ENCODE results near the gene ADAD1. TPM values are rescaled to one million over a fixed set of nuclear protein-coding genes. Genes with fewer than 3 reads are reported as not detected.

Gene ADAD1
- total and polyA plus RNA-seq, 12 donors, result not detected

DNA sequence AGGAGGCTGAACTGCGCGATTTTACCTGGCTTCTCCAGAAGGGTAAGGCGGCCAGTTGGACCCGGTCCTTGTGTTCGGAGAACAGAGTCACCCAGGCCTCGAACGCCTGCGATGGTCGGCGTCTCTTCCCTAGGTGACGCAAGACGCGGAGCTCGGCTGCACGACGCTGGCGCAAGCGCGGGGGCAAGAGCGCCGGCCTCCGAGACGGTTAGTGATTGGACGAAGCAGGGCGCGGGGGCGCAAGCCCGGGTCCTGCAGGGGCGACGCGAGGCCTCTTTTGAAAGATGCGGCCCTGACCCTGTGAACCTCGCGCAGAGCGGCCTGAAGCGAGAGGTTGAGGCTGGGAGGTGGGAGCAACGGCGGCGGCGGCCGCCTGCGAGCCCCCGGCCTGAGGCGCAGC, 428 bp downstream of the ADAD1 start:
- no peak for DNase-seq
- Histone ChIP-seq H3K4me3 (no peak overlapping the region), H3K36me3 (replicated peaks in 1 of 2) (no peaks in the 10 kb centered on the region), H3K9me3 (replicated peaks in 1 of 3) (no peaks in the 10 kb centered on the region), H3K27ac (no peak overlapping the region), H3K4me1 (replicated peaks in 1 of 2) (no peaks in the 10 kb centered on the region), H3K27me3 (no peaks in the 10 kb centered on the region)
- WGBS, 4 donors, result 95 to 97% (median 96%) methylated on average over 41 to 44 of the region's 44 CpGs
- TF ChIP-seq POLR2A (IDR thresholded peaks at IDR 0.05), result no peak
- TF ChIP-seq, protein P1, sequence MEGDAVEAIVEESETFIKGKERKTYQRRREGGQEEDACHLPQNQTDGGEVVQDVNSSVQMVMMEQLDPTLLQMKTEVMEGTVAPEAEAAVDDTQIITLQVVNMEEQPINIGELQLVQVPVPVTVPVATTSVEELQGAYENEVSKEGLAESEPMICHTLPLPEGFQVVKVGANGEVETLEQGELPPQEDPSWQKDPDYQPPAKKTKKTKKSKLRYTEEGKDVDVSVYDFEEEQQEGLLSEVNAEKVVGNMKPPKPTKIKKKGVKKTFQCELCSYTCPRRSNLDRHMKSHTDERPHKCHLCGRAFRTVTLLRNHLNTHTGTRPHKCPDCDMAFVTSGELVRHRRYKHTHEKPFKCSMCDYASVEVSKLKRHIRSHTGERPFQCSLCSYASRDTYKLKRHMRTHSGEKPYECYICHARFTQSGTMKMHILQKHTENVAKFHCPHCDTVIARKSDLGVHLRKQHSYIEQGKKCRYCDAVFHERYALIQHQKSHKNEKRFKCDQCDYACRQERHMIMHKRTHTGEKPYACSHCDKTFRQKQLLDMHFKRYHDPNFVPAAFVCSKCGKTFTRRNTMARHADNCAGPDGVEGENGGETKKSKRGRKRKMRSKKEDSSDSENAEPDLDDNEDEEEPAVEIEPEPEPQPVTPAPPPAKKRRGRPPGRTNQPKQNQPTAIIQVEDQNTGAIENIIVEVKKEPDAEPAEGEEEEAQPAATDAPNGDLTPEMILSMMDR (IDR thresholded peaks at IDR 0.05), result no peak
- intact Hi-C loops (cut with DNase I), result no loop called here

DNA sequence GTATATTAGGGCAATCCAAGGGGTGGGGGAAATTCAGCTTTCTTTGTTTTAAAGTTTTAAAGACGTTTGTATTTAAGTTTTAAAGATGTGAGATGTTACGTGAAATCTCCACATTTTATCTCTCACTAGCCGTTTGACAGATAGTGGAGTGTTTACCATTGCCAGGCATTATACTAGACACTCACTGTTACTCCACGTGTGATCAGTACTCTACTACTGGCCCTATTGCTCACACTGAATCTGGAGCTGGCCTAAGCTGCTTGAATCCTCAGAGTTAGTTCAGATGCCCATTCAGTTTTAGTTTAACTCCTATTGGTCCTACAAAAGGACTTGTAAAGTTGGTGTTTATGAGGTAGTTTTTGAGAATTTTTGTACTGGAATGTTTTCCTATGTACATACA, 4.5 kb downstream of the ADAD1 start:
- WGBS, 4 donors, result 66 to 76% (median 70%) methylated on average over 4 of the region's 4 CpGs
- no peaks in the 10 kb centered on the region for H3K27me3 ChIP-seq
- no peaks in the 10 kb centered on the region for H3K4me1 ChIP-seq (replicated peaks in 1 of 2)
- H3K4me3 ChIP-seq, result no peak overlapping the region
- intact Hi-C loops (cut with DNase I), result no loop called here
- no peaks in the 10 kb centered on the region for H3K9me3 ChIP-seq (replicated peaks in 1 of 3)
- no peak overlapping the region for H3K27ac ChIP-seq
- no peak for TF ChIP-seq POLR2A (IDR thresholded peaks at IDR 0.05)
- TF ChIP-seq, protein P1 (IDR thresholded peaks at IDR 0.05), result no peak
- no peak for DNase-seq
- no peaks in the 10 kb centered on the region for H3K36me3 ChIP-seq (replicated peaks in 1 of 2)

DNA sequence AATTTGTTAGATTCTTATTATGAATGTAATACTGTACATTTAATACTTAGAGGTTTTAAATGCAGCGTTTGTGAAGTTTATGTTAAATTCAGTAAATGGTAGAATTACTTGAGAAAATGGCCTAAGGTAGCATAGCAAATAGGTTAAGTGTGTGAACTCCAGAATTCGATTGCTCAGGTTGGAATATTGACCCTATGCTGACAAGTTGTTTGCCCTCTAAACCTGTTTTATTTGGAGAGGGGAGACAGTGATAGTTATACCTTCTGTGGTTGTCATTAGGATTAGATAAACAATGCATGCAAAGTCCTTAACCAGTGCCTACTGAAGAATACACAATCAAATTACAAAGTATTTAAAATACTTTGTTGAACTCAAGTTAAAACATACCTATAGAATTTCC, 5.4 kb downstream of the ADAD1 start:
- H3K9me3 ChIP-seq (replicated peaks in 1 of 3), result no peaks in the 10 kb centered on the region
- 63 to 72% (median 69%) methylated on average over 2 of the region's 2 CpGs for WGBS, 4 donors
- no peaks in the 10 kb centered on the region for H3K27me3 ChIP-seq
- TF ChIP-seq, protein P1 (IDR thresholded peaks at IDR 0.05), result no peak
- TF ChIP-seq POLR2A (IDR thresholded peaks at IDR 0.05), result no peak
- no peak overlapping the region for H3K27ac ChIP-seq
- no peak for DNase-seq
- no peaks in the 10 kb centered on the region for H3K36me3 ChIP-seq (replicated peaks in 1 of 2)
- H3K4me1 ChIP-seq (replicated peaks in 1 of 2), result no peaks in the 10 kb centered on the region
- H3K4me3 ChIP-seq, result no peak overlapping the region
- intact Hi-C loops (cut with DNase I), result no loop called here

DNA sequence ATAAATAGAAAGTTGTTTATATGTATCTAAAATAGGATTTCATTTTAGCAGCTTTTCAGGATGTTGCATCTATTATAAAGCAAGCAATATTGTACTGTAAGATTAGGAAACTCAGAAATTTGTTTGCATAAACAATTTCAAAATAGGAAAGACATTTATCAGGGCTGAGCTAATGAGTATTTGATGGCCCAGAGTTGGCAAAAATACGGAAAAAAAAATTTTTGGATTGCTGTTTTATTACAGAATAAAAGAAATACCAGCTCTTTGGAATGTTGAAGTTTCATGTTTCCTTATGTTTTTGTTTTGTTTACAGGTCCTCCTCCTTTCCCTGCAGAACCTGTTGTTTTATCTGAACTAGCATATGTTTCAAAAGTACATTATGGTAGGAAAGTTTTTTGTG, 14.5 kb downstream of the ADAD1 start:
- Histone ChIP-seq H3K4me1 (replicated peaks in 1 of 2) (no peaks in the 10 kb centered on the region), H3K9me3 (replicated peaks in 1 of 3) (no peaks in the 10 kb centered on the region), H3K36me3 (replicated peaks in 1 of 2) (no peaks in the 10 kb centered on the region), H3K27ac (no peak overlapping the region), H3K27me3 (no peaks in the 10 kb centered on the region), H3K4me3 (no peak overlapping the region)
- TF ChIP-seq POLR2A (IDR thresholded peaks at IDR 0.05), result no peak
- TF ChIP-seq, protein P1 (IDR thresholded peaks at IDR 0.05), result no peak
- DNase-seq, result no peak
- WGBS, 4 donors, result 44 to 64% (median 58%) methylated on average over 1 of the region's 1 CpG
- intact Hi-C loops (cut with DNase I), result no loop called here

All from adrenal gland (tissue), 12 donors.